Measurements from ENCODE around the gene ITGB4. TPM values are rescaled to one million over a fixed set of nuclear protein-coding genes. Genes with fewer than 3 reads are reported as not detected.

The ITGB4 gene
- total RNA-seq, 1 experiment from 2014 or later = 0.19 TPM

DNA sequence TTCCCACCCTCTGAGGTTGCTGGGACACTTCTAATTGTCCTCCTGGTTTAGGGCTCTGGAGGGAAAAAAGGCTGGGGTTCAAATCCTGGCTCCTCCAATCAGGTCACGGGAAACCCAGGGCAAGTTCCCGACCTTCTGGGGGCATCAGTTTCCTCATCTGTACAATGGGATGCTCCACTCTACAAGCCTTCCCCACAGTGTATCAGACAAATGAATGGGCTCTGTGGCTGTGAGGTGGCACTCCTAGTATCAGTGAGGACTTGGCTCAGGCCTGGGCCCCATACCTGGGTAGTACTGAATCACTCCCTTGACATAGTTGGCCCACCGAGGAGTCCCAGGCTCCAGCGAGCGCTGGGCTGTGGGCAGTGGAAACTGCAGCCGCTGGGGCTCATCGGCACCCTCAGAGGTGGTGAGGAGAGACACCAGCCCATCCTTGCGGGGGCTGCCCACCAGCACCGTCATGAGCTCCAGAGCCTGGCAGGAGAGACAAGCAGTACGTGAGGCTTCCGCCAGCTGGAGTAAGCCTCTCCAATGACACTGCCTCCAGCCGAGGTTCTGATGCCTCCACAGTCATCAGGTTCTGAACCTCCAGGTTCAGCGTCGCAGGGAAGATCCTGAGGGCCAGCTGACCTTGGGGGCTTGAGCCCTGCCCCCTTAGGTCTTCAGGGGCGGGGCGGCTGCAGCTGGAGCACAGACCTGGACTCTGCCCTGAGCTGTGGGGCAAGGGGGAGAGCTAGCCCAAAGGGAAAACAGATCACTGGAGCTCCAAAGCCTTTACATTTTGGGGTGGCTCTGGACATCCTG, 42.6 kb downstream of the ITGB4 start:
- H3K27me3 ChIP-seq (ENCODE audit: low read length) = no peaks in the 10 kb centered on the region
- no peaks in the 10 kb centered on the region for H3K36me3 ChIP-seq (ENCODE audit: insufficient read depth, low read length)
- H3K4me1 ChIP-seq (ENCODE audit: low read length) = peaks cover 20% of the 10 kb centered on the region
- H4K20me1 ChIP-seq (ENCODE audit: insufficient read depth, low read depth, low read length) = no peaks in the 10 kb centered on the region
- no peaks in the 10 kb centered on the region for H3K9me2 ChIP-seq (replicated peaks; ENCODE audit: insufficient read depth, low read length)
- H3K9me3 ChIP-seq (ENCODE audit: low read length) = no peaks in the 10 kb centered on the region
- H3K4me3 ChIP-seq (ENCODE audit: low read length) = peak overlapping the region; percentile 81
- H2AFZ ChIP-seq (ENCODE audit: low read length) = peak overlapping the region; percentile 97; the same call in 1 of the 2 replicates
- peak overlapping the region; percentile 80 for H3K9ac ChIP-seq (ENCODE audit: low read length)
- DNase-seq = no peak
- no peaks in the 10 kb centered on the region for H3K79me2 ChIP-seq (ENCODE audit: low read length)
- no peak overlapping the region for H3K27ac ChIP-seq (ENCODE audit: low read length)
- H3K4me2 ChIP-seq (ENCODE audit: low read depth, low read length, poor library complexity, severe bottlenecking) = peak overlapping the region; percentile 92

GRCh38 chr17:75764417-75764710, 43.1 kb downstream of the ITGB4 start:
- Histone ChIP-seq H2AFZ (ENCODE audit: low read length) (peak overlapping the region; percentile 97), H3K27ac (ENCODE audit: low read length) (no peak overlapping the region), H3K9me3 (ENCODE audit: low read length) (no peaks in the 10 kb centered on the region), H3K4me1 (ENCODE audit: low read length) (peaks cover 20% of the 10 kb centered on the region), H4K20me1 (ENCODE audit: insufficient read depth, low read depth, low read length) (no peaks in the 10 kb centered on the region), H3K9ac (ENCODE audit: low read length) (peak overlapping the region; percentile 80), H3K36me3 (ENCODE audit: insufficient read depth, low read length) (no peaks in the 10 kb centered on the region), H3K9me2 (replicated peaks; ENCODE audit: insufficient read depth, low read length) (no peaks in the 10 kb centered on the region), H3K79me2 (ENCODE audit: low read length) (no peaks in the 10 kb centered on the region), H3K4me3 (ENCODE audit: low read length) (peak overlapping the region; percentile 81), H3K4me2 (ENCODE audit: low read depth, low read length, poor library complexity, severe bottlenecking) (peak overlapping the region; percentile 92), H3K27me3 (ENCODE audit: low read length) (no peaks in the 10 kb centered on the region)
- DNase-seq = no peak

- H3K4me2 ChIP-seq (ENCODE audit: low read depth, low read length, poor library complexity, severe bottlenecking) = peak within 1 kb of the TSS; percentile 92
- H3K9me2 ChIP-seq (replicated peaks; ENCODE audit: insufficient read depth, low read length) = no peaks in the 10 kb centered on the region
- peak; percentile 87 for DNase-seq
- H3K9me3 ChIP-seq (ENCODE audit: low read length) = no peaks in the 10 kb centered on the region
- peak within 1 kb of the TSS; percentile 80 for H3K9ac ChIP-seq (ENCODE audit: low read length)
- H3K79me2 ChIP-seq (ENCODE audit: low read length) = no peaks in the 10 kb centered on the region
- H2AFZ ChIP-seq (ENCODE audit: low read length) = peak within 1 kb of the TSS; percentile 97
- no peaks in the 10 kb centered on the region for H3K27me3 ChIP-seq (ENCODE audit: low read length)
- H3K36me3 ChIP-seq (ENCODE audit: insufficient read depth, low read length) = no peaks in the 10 kb centered on the region
- H3K27ac ChIP-seq (ENCODE audit: low read length) = no peak within 1 kb of the TSS
- no peaks in the 10 kb centered on the region for H4K20me1 ChIP-seq (ENCODE audit: insufficient read depth, low read depth, low read length)
- H3K4me3 ChIP-seq (ENCODE audit: low read length) = peak within 1 kb of the TSS; percentile 81
- peaks cover 20% of the 10 kb centered on the region for H3K4me1 ChIP-seq (ENCODE audit: low read length)
Measured at GRCh38 chr17:75764711-75765421, 43.6 kb downstream of the ITGB4 start, which contains the start of gene GALK1. TSS of gene GALK1 (minus strand) at chr17:75765192. CDS start at chr17:75765136, 56 bp downstream.

DNA sequence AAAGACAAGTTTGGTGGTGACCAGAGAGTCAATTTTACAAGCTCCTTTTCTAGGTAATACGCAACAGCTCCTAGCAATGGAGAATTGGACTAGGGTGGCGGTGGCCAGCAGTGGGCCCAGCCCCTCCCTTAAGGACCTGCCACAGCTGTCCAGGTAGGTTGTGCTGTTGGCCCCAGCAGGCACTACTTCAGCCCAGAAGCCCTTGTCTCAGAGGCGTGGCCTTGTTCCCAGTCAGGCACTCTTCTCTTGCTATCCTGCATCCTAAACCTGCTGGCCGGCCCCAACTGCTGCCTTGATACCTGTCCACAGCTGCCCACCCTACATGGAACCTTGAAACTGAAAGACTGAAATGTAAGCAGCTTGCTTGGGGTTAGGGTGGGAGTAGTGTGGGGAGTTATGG, 44.7 kb downstream of the ITGB4 start:
- no peak overlapping the region for H3K4me2 ChIP-seq (ENCODE audit: low read depth, low read length, poor library complexity, severe bottlenecking)
- H3K4me3 ChIP-seq (ENCODE audit: low read length) = no peak overlapping the region
- peaks cover 20% of the 10 kb centered on the region for H3K4me1 ChIP-seq (ENCODE audit: low read length)
- H2AFZ ChIP-seq (ENCODE audit: low read length) = no peak overlapping the region
- no peak overlapping the region for H3K27ac ChIP-seq (ENCODE audit: low read length)
- no peaks in the 10 kb centered on the region for H3K27me3 ChIP-seq (ENCODE audit: low read length)
- no peaks in the 10 kb centered on the region for H3K79me2 ChIP-seq (ENCODE audit: low read length)
- no peaks in the 10 kb centered on the region for H4K20me1 ChIP-seq (ENCODE audit: insufficient read depth, low read depth, low read length)
- no peaks in the 10 kb centered on the region for H3K9me2 ChIP-seq (replicated peaks; ENCODE audit: insufficient read depth, low read length)
- H3K9me3 ChIP-seq (ENCODE audit: low read length) = no peaks in the 10 kb centered on the region
- no peaks in the 10 kb centered on the region for H3K36me3 ChIP-seq (ENCODE audit: insufficient read depth, low read length)
- DNase-seq = no peak
- no peak overlapping the region for H3K9ac ChIP-seq (ENCODE audit: low read length)

DNA sequence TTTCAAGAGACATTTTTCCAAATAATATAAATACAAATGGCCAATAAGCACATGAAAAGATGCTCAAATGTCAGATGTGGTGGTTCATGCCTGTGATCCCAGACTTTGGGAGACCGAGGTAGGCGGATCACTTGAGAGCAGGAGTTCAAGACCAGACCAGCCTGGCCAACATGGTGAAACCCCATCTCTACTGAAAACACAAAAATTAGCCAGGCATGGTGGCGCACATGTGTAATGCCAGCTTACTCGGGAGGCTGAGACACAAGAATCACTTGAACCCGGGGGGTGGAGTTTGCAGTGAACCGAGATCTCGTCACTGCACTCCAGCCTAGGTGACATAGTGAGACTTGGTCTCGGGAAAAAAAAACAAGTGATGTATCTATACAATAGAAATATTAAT, 46.6 kb downstream of the ITGB4 start:
- no peak for DNase-seq
- Histone ChIP-seq H3K4me1 (ENCODE audit: low read length) (peaks cover 20% of the 10 kb centered on the region), H3K9me3 (ENCODE audit: low read length) (no peaks in the 10 kb centered on the region), H3K9ac (ENCODE audit: low read length) (no peak overlapping the region), H3K27ac (ENCODE audit: low read length) (no peak overlapping the region), H3K27me3 (ENCODE audit: low read length) (no peaks in the 10 kb centered on the region), H4K20me1 (ENCODE audit: insufficient read depth, low read depth, low read length) (no peaks in the 10 kb centered on the region), H3K79me2 (ENCODE audit: low read length) (no peaks in the 10 kb centered on the region), H3K9me2 (replicated peaks; ENCODE audit: insufficient read depth, low read length) (no peaks in the 10 kb centered on the region), H3K4me3 (ENCODE audit: low read length) (no peak overlapping the region), H3K36me3 (ENCODE audit: insufficient read depth, low read length) (no peaks in the 10 kb centered on the region), H3K4me2 (ENCODE audit: low read depth, low read length, poor library complexity, severe bottlenecking) (no peak overlapping the region), H2AFZ (ENCODE audit: low read length) (no peak overlapping the region)

GRCh38 chr17:75769536-75769935, 48.3 kb downstream of the ITGB4 start:
- Histone ChIP-seq H3K4me3 (ENCODE audit: low read length) (no peak overlapping the region), H3K4me2 (ENCODE audit: low read depth, low read length, poor library complexity, severe bottlenecking) (no peak overlapping the region), H3K9me2 (replicated peaks; ENCODE audit: insufficient read depth, low read length) (no peaks in the 10 kb centered on the region), H2AFZ (ENCODE audit: low read length) (no peak overlapping the region), H3K27ac (ENCODE audit: low read length) (no peak overlapping the region), H4K20me1 (ENCODE audit: insufficient read depth, low read depth, low read length) (no peaks in the 10 kb centered on the region), H3K4me1 (ENCODE audit: low read length) (peaks cover 8% of the 10 kb centered on the region), H3K79me2 (ENCODE audit: low read length) (no peaks in the 10 kb centered on the region), H3K9ac (ENCODE audit: low read length) (no peak overlapping the region), H3K9me3 (ENCODE audit: low read length) (no peaks in the 10 kb centered on the region), H3K27me3 (ENCODE audit: low read length) (no peaks in the 10 kb centered on the region), H3K36me3 (ENCODE audit: insufficient read depth, low read length) (no peaks in the 10 kb centered on the region)
- no peak for DNase-seq

DNA sequence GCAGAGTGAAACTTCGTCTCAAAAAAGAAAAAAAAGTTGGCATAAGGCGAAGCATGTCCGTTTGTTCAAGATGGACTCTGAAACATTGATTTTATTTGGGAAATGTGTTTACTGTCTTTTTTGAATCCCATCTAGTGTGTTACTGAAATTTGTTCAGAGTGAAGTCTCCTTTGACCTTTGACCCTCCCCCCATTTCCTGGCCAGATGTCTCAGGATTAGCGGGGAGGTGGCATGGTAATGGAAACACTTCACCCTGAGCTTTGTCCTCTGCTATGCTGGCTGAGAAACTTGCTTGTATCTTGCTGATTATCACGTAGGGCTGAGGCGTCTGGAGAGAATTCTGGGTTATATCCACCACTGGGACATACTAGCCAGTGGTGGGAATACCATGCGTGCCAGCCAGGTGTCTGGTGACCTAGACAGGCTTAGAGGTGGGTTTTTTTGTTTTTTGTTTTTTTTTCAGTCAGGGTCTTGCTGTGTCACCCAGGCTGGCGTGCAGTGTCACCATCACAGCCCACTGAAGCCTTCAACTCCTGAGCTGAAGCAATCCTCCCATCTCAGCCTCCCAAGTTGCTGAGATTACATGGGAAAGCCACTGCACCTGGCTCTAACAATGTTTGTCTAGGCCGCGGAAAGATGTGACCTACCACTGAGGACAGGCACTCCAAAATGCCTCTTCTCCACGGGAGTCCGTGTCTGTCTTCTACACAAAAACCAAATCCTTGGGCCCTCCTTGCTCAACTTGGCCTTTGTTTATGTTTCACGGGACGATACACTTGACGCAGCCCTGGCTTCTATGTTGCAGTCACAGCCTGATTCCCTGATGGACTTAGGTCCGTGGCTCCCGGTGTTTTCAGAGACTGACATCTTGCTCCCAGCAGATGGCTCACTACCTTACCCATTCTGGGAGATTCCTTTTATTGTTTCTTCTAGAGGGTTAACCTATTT, 50.3 kb downstream of the ITGB4 start:
- no peaks in the 10 kb centered on the region for H3K9me2 ChIP-seq (replicated peaks; ENCODE audit: insufficient read depth, low read length)
- H3K27me3 ChIP-seq (ENCODE audit: low read length) = no peaks in the 10 kb centered on the region
- H3K4me2 ChIP-seq (ENCODE audit: low read depth, low read length, poor library complexity, severe bottlenecking) = no peak overlapping the region
- no peak overlapping the region for H2AFZ ChIP-seq (ENCODE audit: low read length)
- DNase-seq = no peak
- no peaks in the 10 kb centered on the region for H3K9me3 ChIP-seq (ENCODE audit: low read length)
- H3K36me3 ChIP-seq (ENCODE audit: insufficient read depth, low read length) = no peaks in the 10 kb centered on the region
- no peaks in the 10 kb centered on the region for H3K4me1 ChIP-seq (ENCODE audit: low read length)
- H3K4me3 ChIP-seq (ENCODE audit: low read length) = no peak overlapping the region
- H3K9ac ChIP-seq (ENCODE audit: low read length) = no peak overlapping the region
- peaks cover 4% of the 10 kb centered on the region for H4K20me1 ChIP-seq (ENCODE audit: insufficient read depth, low read depth, low read length)
- no peaks in the 10 kb centered on the region for H3K79me2 ChIP-seq (ENCODE audit: low read length)
- H3K27ac ChIP-seq (ENCODE audit: low read length) = no peak overlapping the region

Data from Karpas-422 (cell line).